Right lung (tissue), 10 donors: ENCODE results near the gene TAAR1. TPM values are rescaled to one million over a fixed set of nuclear protein-coding genes. Genes with fewer than 3 reads are reported as not detected.
"Not testable (repeated sequence)": the region's sequence is repeated elsewhere in the genome, so short reads cannot be mapped to it uniquely, and the experiment has no call there.

Source experiments
- DNase-seq, 2 donors: peaks; one replicate each; pipeline ENCODE4 v3.0.0-alpha.2; 2013
- long read RNA-seq, 8 donors: transcript quantifications; one replicate each; lab custom pipeline, GENCODE V29; 2026
- polyA plus RNA-seq, 5 donors: library from polyadenylated mRNA; unstranded; fragments of 120-200 nt; gene quantifications; one replicate each; pipeline versions ENCODE4 v1.2.1 to v1.2.3, GENCODE V29; 2013; ENCODE audit warnings: inconsistent platforms in 1 of 5, low replicate concordance in 1 of 5; ENCODE audit not compliant: insufficient read length in 5 of 5, insufficient read depth in 1 of 5

The TAAR1 gene, protein sequence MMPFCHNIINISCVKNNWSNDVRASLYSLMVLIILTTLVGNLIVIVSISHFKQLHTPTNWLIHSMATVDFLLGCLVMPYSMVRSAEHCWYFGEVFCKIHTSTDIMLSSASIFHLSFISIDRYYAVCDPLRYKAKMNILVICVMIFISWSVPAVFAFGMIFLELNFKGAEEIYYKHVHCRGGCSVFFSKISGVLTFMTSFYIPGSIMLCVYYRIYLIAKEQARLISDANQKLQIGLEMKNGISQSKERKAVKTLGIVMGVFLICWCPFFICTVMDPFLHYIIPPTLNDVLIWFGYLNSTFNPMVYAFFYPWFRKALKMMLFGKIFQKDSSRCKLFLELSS
- under 1 TPM in 1 of 5 donors, not detected in 4; 0.21 TPM for polyA plus RNA-seq
- long read RNA-seq, donor 1 = 0 reads
- long read RNA-seq, donor 2 = 0 reads
- long read RNA-seq, donor 3 = 0 reads
- long read RNA-seq, donor 4 = 0 reads
- long read RNA-seq, donor 5 = 0 reads
- long read RNA-seq, donor 6 = 0 reads
- long read RNA-seq, donor 7 = 0 reads
- long read RNA-seq, donor 8 = 0 reads

DNA sequence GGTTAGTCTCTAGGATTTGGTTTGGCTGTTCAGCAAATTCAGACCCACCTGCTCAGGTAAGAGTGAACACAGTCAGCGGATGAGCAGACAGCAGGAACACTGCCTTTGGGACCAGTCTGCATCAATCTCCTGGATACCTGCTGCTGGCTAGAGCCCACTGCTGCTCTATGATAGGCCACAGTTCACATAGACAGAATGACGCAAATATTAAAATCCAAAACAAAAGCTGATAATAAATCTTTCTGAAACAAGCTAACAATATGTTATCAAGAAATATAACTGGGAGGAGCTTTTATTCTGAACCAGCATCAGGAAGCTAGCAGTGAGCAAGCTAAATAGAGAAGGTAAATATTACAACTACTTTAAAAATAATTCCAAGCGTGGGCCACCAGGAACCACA is at the start of gene TAAR1:
TSS of gene TAAR1 (minus strand) at position 101 of the 400 bp plus-strand sequence. CDS start 13,179 bp downstream, outside the sequence.
- DNase-seq = no peak

DNA sequence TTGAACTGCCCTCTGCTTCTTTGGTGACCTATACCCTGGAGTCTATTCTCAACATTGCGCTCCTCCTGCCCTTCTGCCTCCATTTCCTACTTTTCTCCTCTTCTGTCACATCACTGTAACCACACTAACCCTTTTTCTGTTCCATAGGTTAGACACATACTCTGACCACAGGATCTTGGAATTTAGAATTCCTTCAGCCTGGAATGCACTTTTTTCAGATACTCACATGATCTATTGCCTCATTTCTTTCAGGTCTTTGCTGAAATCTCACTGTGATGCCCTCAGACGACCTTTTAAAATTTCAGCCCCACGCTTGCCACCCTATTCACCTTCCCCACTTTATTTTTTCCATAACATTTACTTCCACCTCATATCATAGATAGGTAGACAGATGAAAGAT is 49.8 kb upstream of the TAAR1 start:
- no peak for DNase-seq

DNA sequence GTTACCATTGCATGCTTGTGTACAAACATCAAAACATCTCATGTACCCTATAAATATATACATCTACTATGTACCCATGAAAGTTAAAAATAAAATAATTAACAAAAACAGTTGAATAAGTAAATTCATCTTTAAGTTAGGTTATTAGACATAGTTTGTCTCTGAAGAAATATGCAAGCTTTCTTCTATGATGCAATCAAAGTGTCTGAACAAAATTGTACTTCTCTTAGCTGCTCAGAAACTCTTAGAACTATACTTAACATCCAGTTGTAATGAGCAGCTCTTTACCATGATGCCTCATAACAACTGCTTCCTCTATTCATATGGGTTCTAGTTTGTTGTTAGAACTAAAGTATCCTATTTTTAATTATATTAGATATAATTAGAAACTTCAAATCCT is 49.0 kb upstream of the TAAR1 start:
- no peak for DNase-seq

DNA sequence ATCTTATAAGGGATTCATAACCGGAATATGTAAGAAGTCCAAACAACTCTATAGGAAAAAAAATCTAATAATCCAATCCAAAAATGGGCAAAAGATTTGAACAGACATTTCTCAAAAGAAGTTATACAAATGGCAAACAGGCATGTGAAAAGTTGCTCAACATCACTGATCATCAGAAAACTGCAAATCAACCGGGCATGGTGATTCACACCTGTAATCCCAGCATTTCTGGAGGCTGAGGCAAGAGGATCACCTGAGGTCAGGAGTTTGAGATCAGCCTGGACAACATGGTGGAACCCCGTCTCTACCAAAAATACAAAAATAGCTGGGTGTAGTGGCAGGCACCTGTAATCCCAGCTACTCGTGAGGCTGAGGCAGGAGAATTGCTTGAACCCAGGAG is 47.8 kb upstream of the TAAR1 start:
- not testable (repeated sequence) for DNase-seq

DNA sequence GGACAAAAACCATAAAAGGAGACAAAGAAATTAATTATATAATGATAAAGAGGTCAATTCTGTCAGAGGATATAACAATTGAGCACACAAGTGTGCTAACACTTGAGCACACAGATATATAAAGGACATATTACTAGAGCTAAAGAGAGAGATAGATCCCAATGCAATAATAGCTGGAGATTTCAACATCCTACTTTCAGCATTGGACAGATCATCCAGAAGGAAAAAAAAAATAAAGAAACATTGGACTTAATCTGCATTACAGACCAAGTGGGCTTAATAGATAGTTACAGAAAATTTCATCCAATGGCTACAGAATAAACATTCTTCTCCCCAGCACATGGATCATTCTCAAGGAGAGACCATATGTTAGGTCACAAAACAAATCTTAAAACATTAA is 45.0 kb upstream of the TAAR1 start:
- no peak for DNase-seq

DNA sequence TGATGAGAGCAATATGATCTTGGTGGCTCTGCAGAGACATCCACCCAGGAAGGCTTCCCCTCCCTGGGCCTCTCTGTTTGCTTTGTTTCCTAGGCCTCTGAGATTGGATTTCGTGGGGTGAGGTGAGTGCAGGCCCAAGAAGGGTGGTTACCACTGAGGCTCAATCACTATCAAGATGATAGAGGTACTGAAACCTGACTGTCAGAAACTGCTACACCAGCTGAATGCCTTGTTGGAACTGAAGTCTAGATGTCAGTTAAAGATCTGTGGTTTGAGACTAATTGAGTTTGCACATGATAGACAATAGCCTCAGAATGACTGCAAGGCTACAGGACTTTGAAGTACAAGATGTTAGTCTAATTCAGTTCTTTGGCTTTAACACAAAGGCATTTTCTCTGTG is 39.6 kb upstream of the TAAR1 start:
- no peak for DNase-seq

DNA sequence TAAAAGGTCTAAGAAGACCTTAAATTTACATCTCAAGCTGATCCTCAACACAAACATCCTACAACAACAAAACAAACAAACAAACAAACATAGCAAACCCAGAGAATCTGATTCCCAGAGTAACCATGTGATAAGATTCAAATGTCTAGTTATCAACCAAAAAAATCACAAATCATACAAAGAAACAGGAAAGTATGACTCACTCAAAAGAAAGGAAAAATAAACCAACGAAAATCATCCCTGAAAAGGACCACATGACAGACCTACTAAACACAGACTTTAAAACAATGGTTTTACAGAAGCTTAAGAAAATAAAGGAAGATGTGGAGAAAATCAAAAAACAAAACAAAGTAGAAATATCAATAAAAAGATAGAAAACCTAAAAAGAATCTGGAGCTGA is 36.8 kb upstream of the TAAR1 start:
- DNase-seq = no peak

DNA sequence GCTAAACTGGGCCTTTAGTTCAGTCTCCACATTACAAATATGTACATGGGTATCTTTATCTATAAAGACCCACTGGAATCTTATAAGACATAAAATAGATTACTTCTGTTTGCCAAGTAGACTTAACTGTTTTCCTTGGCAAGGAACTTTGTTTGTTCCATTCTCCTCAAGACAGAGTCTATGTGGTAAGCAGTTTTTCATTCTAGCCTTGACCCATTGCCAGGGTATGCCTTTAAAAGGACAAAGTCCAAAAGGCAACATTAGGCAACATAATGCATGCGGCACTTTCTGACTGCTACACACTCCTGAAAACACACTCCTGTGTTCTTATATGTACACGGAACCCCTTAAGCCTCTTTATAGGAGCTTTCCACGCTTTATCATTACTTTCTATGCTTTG is 34.5 kb upstream of the TAAR1 start:
- no peak for DNase-seq

DNA sequence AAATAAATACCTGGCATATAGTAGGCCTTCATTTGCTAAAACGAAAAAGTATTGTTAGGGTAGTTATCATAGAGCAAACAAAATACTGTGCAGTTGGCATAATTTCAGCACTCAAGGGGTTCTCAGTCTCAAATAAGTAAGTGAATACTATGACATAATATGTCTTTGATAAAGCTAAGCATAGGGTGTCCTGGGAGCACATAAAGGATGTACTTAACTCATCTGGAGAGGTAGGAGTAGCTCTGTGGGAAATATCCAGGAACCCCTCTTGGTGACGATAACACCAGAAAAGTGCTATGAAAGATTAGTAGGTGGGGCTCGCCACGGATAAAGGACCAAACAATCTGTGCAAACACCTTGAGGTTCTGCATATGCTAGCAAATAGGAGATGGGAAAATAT is 31.7 kb upstream of the TAAR1 start:
- DNase-seq = no peak

DNA sequence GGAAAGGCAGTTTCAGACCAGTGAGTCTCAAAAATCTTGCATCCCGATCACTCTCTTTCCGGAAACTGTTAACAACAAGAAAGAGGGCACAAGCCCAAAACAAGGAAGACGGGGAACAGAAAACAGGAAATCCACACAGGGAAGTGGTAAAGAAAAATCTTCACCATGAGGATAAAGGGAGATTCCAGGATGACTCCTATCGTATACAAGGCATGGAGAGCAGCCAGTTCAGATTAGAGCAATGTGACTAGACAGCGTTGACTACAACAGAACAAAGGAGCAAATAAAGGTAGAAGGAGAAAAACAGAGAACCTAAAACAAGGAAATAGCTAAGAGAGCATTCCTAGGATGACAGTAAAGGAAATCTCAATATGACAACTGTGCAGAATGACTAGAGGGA is 28.3 kb upstream of the TAAR1 start:
- DNase-seq = no peak

DNA sequence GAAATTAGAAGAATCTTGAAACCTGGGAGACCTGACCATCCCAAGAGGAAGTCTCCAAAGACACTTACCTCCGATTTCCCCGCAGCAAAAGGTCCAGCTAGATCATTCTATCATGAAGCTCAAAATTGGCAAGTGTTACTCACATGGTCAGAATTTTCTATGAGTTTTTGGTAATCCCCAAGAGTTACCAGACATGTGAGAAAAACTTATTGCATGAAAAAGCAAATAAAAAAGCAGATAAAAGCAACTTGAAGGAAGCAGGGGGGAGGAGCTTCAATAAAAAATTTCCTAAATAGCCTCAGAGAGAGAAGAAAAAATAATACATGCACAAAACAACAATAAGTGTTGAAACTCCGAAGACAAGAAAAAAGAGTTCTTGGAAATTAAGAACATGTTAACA is 27.5 kb upstream of the TAAR1 start:
- DNase-seq = no peak

DNA sequence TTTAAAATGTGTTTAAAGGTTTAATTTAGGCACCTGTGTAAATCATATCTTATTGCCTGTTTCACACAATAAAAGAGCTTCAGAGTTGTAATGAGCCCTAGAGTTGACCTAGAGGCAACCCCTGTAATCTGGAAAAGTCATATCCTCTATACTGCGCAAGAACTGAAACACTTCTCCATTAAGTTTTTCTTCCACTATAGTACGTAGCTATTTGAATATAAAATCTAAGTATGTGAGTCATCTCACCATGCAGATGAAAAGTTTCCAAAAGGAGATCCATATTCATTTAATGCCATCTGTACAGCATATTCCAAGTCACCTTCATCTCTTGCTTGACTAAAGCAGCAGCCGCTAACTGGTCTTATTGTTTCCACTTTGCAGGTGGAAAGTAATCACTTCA is 26.0 kb upstream of the TAAR1 start:
- no peak for DNase-seq

DNA sequence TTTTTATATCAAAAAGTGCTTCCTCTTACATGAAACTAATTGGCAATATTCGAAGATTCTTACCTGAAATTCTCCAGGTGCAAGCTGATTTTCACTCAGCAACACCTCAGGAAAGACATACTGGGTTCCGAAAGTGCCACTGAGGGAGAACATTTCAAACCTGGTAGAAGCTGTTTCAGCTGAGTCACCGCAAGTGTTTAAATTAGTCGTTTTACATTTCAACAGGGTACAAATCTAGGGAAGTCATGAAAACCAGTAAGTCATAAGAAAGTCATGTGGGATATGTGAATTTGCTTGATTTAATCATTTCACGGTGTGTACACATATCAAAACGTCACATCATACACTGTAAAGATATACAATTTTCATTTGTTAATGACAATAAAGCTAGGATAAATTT is 25.3 kb upstream of the TAAR1 start:
- no peak for DNase-seq

DNA sequence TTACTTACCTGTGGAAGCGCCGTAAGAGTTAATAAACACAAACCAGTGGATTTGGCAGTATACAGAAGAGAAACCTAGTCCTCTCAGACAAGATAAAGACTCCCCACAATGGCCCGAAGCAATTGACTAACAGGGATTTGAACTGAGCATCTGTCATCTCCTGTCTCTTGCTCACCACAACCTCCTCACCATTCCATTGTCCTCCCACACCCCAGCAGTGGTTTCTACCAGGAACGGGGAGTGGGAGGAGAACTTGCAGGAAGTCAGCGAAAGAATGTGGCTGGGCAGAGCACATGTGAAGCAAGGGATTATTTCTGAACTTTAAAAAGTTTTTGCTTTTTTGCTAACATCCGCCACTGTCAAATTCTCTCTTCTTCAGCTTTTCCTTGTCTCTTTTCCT is 24.6 kb upstream of the TAAR1 start:
- DNase-seq = no peak

DNA sequence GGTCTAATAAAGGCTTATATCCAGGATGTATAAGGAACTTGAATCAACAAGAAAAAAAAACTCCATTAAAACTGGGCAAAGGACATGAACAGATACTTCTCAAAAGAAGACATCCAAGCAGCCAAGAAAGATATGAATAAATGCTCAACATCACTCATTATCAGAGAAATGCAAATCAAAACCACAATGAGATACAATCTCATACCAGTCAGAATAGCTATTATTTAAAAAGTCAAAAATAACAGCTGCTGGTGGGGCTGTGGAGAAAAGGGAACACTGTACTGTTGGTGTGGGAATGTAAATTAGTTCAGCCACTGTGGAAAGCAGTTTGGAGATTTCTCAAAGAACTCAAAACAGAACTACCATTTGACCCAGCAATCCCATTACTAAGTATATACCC is 20.1 kb upstream of the TAAR1 start:
- DNase-seq = not testable (repeated sequence)

DNA sequence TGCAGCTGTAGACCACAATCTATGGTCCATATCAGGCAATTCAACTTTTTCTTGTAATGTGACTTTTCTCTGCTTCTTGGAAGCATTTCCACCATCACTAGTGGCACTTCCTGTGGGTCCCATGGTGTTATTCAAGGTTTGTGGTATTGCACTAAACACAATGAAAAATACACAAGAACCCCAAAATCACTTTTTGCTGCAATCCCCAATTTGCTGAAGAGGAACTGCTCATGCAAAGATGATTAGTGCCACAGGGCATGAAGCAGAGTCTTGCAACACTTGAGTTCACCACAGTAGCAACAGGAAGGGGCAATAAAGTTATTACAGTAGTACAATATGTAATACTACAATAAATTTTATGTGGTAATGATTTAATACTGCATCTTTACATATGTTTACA is 16.8 kb upstream of the TAAR1 start:
- DNase-seq = no peak

DNA sequence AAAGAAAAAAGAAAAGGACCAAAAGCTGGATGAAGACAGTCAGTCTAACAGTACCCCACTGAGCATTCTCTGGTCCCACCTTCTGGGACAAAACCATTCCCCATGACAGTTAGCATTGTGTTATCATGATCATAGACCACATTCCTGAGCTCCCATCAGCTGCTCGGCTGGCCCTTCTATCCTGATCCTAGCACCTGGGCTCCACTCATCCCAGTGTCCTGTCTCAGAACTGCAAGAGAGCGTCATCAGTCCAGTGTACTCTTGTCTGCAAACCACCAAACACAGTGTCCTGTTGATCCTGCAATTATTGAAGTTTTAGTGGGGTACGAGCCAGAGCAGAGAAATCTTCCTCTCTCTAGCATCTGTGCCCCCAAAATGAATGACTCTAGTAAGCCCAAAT is 16.0 kb upstream of the TAAR1 start:
- no peak for DNase-seq

DNA sequence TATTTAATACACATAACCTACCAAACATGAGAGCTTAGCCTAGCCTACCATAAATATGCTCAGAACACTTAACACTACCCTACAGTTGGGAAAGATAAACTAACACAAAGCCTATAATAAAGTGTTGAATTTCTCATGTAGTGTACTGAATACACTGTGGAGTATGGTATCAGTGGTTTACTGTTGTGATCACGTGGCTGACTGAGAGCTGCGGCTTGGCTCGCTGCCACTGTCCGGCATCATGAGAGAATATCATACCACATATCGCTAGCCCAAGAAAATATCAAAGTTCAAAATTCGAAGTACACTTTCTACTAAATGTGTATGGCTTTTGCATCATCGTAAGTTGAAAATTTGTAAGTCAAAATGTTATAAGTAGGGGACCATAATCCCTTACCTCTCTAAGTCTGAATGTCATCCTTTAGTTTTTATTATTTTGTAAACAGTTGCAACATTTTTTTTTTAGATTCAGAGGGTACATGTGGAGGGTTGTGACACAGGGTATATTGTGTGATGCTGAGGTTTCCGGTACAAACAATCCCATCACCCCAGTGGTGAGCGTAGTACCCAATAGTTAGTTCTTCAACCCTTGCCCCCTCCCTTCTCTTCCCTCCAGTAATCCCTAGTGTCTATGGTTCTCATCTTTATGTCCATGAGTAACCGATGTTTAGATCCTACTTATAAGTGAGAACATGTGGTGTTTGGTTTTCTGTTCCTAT is 14.6 kb upstream of the TAAR1 start:
- DNase-seq = no peak

DNA sequence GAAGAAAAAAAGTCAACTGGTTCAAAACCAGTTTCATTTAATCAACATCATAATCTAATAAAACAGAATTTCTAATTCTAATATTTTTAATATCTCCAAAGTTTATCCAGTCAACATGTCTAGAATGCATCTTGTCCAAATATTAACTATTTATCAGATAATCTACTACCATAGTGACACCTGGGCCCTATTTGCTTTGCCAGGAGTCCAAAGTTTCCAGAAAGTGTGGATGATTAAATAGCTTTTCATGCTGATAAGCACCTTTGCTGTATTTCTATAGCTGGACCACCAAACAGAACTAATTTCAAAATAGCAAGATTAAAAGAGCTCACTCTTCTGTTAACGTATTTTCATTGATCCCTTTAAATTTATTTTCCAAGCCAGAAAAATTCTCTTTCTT is 12.3 kb upstream of the TAAR1 start:
- no peak for DNase-seq

DNA sequence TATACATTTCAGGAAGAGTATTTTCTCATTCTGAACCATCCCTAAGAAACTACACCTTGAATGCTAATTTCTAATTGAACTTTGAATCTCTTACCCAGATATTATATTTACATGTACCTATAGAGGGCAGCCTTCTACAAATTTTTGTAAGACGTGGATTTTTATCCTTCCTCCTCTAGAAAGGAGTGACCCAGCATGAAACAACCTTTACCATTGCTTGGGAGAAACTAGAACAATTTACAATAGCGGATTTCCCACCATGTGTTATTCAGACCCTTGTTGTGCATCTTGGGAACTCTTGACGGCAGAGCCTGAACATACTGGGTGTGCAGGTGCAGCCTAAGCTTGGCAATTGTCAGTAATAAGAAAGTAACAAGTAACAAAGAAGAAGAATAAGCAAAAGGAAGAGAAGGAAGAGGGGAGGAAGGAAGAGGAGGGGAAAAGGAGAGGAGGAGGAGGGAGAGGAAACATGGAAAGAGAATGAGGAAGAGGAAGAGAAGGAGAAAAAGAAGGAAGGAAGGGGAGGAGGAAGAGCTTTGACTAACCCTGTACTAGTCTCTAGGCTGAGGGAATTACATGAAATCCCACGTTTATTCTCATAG is 10.8 kb upstream of the TAAR1 start:
- DNase-seq = peak; percentile 15 to 17

DNA sequence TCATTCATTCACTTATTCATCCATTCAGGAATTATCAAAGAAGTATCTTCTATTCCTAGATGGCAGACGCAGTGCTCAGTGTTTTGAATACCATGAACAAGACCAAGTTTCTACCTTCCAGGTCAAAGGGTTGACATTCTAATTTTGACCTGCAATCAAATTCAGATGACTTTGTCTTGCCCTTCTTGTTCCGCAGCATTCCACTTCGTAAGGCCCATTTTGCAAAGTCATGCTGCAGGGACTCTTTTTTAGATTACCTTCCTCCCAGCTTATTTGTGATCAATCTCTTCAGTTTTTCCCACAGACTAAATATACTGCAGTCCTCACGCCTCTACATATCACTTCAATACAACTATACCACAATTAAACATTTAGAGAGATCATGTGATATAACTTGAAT is 7.1 kb upstream of the TAAR1 start:
- DNase-seq = no peak

DNA sequence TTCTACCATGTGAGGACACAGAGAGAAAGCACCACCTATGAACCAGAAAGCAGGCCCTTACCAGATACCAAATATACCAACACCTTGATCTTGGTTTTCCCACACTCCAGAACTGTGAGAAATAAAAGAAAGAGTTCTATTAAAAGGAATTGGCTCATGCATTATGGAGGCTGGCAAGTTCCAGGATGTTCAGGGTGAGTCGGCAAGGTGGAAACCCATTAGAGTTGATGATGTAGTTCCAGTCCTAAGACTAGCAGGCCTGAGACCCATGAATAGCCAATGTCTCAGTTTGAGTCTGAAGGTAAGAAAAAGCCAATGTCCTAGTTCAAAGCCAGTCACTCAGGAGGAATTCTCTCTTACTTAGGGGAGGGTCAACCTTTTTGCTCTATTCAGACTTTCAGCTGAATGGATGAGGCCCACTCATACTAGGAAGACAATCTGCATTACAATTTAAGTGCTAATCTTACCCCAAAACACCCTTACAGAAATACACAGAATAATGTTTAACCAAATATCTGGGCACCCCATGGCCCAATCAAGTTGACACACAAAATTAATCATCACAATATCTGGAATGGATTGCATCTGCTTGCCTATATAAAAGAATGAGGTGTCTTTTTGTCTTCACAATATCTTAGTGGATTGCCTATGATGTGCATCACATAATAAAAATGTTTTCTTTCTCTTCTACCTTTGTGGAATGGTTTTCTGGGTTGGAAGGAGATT is 5.5 kb upstream of the TAAR1 start:
- no peak for DNase-seq
